ENCODE measurements around the gene EPOP.

Gene EPOP

GRCh38 chr17:38710604-38710962, 35.8 kb upstream of the EPOP start:
- H3K4me1 ChIP-seq (ENCODE audit: low read length): peaks cover 6% of the 10 kb centered on the region; the same call in 1 of the 2 replicates

GRCh38 chr17:38709864-38710603, 35.3 kb upstream of the EPOP start:
- TF ChIP-seq EZH2phosphoT487 (IDR thresholded peaks at IDR 0.05; ENCODE audit: low read length) (no peak), EZH2 (optimal IDR thresholded peaks at IDR 0.05; ENCODE audit: low read depth, low read length) (no peak), CTCF (IDR thresholded peaks at IDR 0.05; ENCODE audit: low read length) (no peak)
- H3K27me3 ChIP-seq (replicated peaks; ENCODE audit: insufficient read depth, low read length): no peaks in the 10 kb centered on the region
- no peaks in the 10 kb centered on the region for H4K20me1 ChIP-seq (ENCODE audit: insufficient read depth, low read length)
- H3K9me3 ChIP-seq (replicated peaks; ENCODE audit: insufficient read depth, low read length): no peaks in the 10 kb centered on the region
- 0 out of 2 replicates have a peak, but pooled peaks cover 5% of the 10 kb centered on the region for H3K36me3 ChIP-seq (replicated peaks; ENCODE audit: insufficient read depth, low read length)
- no peak overlapping the region for H3K27ac ChIP-seq (ENCODE audit: low read length)
- no peak overlapping the region for H2AFZ ChIP-seq (ENCODE audit: low read length)
- H3K4me1 ChIP-seq (ENCODE audit: low read length): peaks cover 6% of the 10 kb centered on the region; the same call in 1 of the 2 replicates
- H3K9ac ChIP-seq (ENCODE audit: low read length): no peak overlapping the region
- H3K9me2 ChIP-seq (replicated peaks; ENCODE audit: insufficient read depth, low read length): no peaks in the 10 kb centered on the region
- DNase-seq: no peak
- H3K4me2 ChIP-seq (ENCODE audit: low read depth, low read length): no peak overlapping the region
- peaks cover 5% of the 10 kb centered on the region for H3F3A ChIP-seq (ENCODE audit: insufficient read depth, low read length)
- peaks cover 54% of the 10 kb centered on the region for H3K79me2 ChIP-seq (ENCODE audit: low read length)
- H3K4me3 ChIP-seq (ENCODE audit: low read length): no peak overlapping the region

More at GRCh38 chr17:38710604-38710962, 35.8 kb upstream of the EPOP start:
- Histone ChIP-seq H3F3A (ENCODE audit: insufficient read depth, low read length) (peaks cover 5% of the 10 kb centered on the region), H3K4me2 (ENCODE audit: low read depth, low read length) (no peak overlapping the region), H3K36me3 (replicated peaks; ENCODE audit: insufficient read depth, low read length) (0 out of 2 replicates have a peak, but pooled peaks cover 5% of the 10 kb centered on the region), H3K27ac (ENCODE audit: low read length) (no peak overlapping the region), H3K9ac (ENCODE audit: low read length) (no peak overlapping the region), H4K20me1 (ENCODE audit: insufficient read depth, low read length) (no peaks in the 10 kb centered on the region), H3K4me3 (ENCODE audit: low read length) (no peak overlapping the region), H3K9me3 (replicated peaks; ENCODE audit: insufficient read depth, low read length) (no peaks in the 10 kb centered on the region), H2AFZ (ENCODE audit: low read length) (no peak overlapping the region), H3K27me3 (replicated peaks; ENCODE audit: insufficient read depth, low read length) (no peaks in the 10 kb centered on the region), H3K79me2 (ENCODE audit: low read length) (peaks cover 54% of the 10 kb centered on the region), H3K9me2 (replicated peaks; ENCODE audit: insufficient read depth, low read length) (no peaks in the 10 kb centered on the region)
- DNase-seq: no peak
- no peak for TF ChIP-seq CTCF (IDR thresholded peaks at IDR 0.05; ENCODE audit: low read length)
- no peak for TF ChIP-seq EZH2 (optimal IDR thresholded peaks at IDR 0.05; ENCODE audit: low read depth, low read length)
- no peak for TF ChIP-seq EZH2phosphoT487 (IDR thresholded peaks at IDR 0.05; ENCODE audit: low read length)

GRCh38 chr17:38709104-38709820, 34.5 kb upstream of the EPOP start:
- no peaks in the 10 kb centered on the region for H3K27me3 ChIP-seq (replicated peaks; ENCODE audit: insufficient read depth, low read length)
- H3K4me2 ChIP-seq (ENCODE audit: low read depth, low read length): no peak overlapping the region
- peaks cover 6% of the 10 kb centered on the region; the same call in 1 of the 2 replicates for H3K4me1 ChIP-seq (ENCODE audit: low read length)
- H3F3A ChIP-seq (ENCODE audit: insufficient read depth, low read length): peaks cover 11% of the 10 kb centered on the region
- H3K27ac ChIP-seq (ENCODE audit: low read length): no peak overlapping the region
- no peaks in the 10 kb centered on the region for H3K9me3 ChIP-seq (replicated peaks; ENCODE audit: insufficient read depth, low read length)
- 0 out of 2 replicates have a peak, but pooled peaks cover 5% of the 10 kb centered on the region for H3K36me3 ChIP-seq (replicated peaks; ENCODE audit: insufficient read depth, low read length)
- TF ChIP-seq EZH2phosphoT487 (IDR thresholded peaks at IDR 0.05; ENCODE audit: low read length) (no peak), EZH2 (optimal IDR thresholded peaks at IDR 0.05; ENCODE audit: low read depth, low read length) (no peak), CTCF (IDR thresholded peaks at IDR 0.05; ENCODE audit: low read length) (no peak)
- H3K79me2 ChIP-seq (ENCODE audit: low read length): peaks cover 60% of the 10 kb centered on the region
- no peaks in the 10 kb centered on the region for H3K9me2 ChIP-seq (replicated peaks; ENCODE audit: insufficient read depth, low read length)
- DNase-seq: no peak
- H3K9ac ChIP-seq (ENCODE audit: low read length): no peak overlapping the region
- H4K20me1 ChIP-seq (ENCODE audit: insufficient read depth, low read length): no peaks in the 10 kb centered on the region
- H3K4me3 ChIP-seq (ENCODE audit: low read length): no peak overlapping the region
- no peak overlapping the region for H2AFZ ChIP-seq (ENCODE audit: low read length)
